DOHH2 (cell line): ENCODE data around the gene TMEM214.

Experiments used
- H3F3A ChIP-seq: fragments of 200-600 bp; sonication (generic), shearing (Covaris generic); 2 replicates; pipeline ENCODE4 v1.6.0; 2016; ENCODE audit warnings: antibody characterized with exemption, mild to moderate bottlenecking; ENCODE audit not compliant: control insufficient read depth, insufficient read depth
- H3K27ac ChIP-seq: fragments of 200-600 bp; sonication (generic); 2 replicates; pipeline ENCODE4 v1.5.1; 2014; ENCODE audit warnings: low read depth, mild to moderate bottlenecking, low read length, moderate library complexity
- H3K27me3 ChIP-seq: fragments of 200-600 bp; sonication (generic); 2 replicates; pipeline ENCODE4 v1.6.1; 2014; ENCODE audit warnings: mild to moderate bottlenecking, low read length, mixed read lengths; ENCODE audit not compliant: control insufficient read depth
- H3K36me3 ChIP-seq: fragments of 200-600 bp; sonication (generic); 2 replicates; pipeline ENCODE4 v1.6.1; 2014; ENCODE audit warnings: mild to moderate bottlenecking, low read length, moderate library complexity, mixed read lengths; ENCODE audit not compliant: control insufficient read depth
- H3K4me1 ChIP-seq: fragments of 200-600 bp; sonication (generic); 2 replicates; pipeline ENCODE4 v1.6.1; 2014; ENCODE audit warnings: mild to moderate bottlenecking, low read length, mixed read lengths; ENCODE audit not compliant: control insufficient read depth
- H3K4me2 ChIP-seq: fragments of 200-600 bp; sonication (generic); 2 replicates; pipeline ENCODE4 v1.6.0; 2014; ENCODE audit warnings: mild to moderate bottlenecking, low read length, moderate library complexity
- H3K4me3 ChIP-seq: fragments of 200-600 bp; sonication (generic); 2 replicates; pipeline ENCODE4 v1.5.1; 2014; ENCODE audit warnings: mild to moderate bottlenecking, low read length, mixed read lengths
- H3K79me2 ChIP-seq: fragments of 200-600 bp; sonication (generic); 2 replicates; pipeline ENCODE4 v1.6.1; 2014; ENCODE audit warnings: mild to moderate bottlenecking, low read length, mixed read lengths; ENCODE audit not compliant: control insufficient read depth
- H3K9me2 ChIP-seq: fragments of 200-600 bp; sonication (generic); replicated peaks from 2 replicates; pipeline ENCODE4 v1.6.1; 2014; ENCODE audit warnings: mild to moderate bottlenecking, low read length, mixed read lengths; ENCODE audit not compliant: control insufficient read depth
- H3K9me3 ChIP-seq: fragments of 200-600 bp; sonication (generic); 2 replicates; pipeline ENCODE4 v1.6.1; 2014; ENCODE audit warnings: antibody characterized with exemption, low read length, mixed read lengths; ENCODE audit not compliant: control insufficient read depth, insufficient read depth
- H4K20me1 ChIP-seq: fragments of 200-600 bp; sonication (generic); 2 replicates; pipeline ENCODE4 v1.6.0; 2014; ENCODE audit warnings: low read depth, mild to moderate bottlenecking, antibody characterized with exemption, low read length, moderate library complexity; ENCODE audit not compliant: control insufficient read depth, insufficient read depth
- EZH2phosphoT487 ChIP-seq: fragments of 200-600 bp; sonication (generic); IDR thresholded peaks from 2 replicates; pipeline ENCODE4 v1.6.1; 2017; ENCODE audit warnings: borderline replicate concordance, mild to moderate bottlenecking, antibody characterized with exemption, low read length, moderate library complexity, mixed read lengths
- TF ChIP-seq, protein P1 (sequence below): fragments of 200-600 bp; sonication (generic); IDR thresholded peaks from one replicate; pipeline ENCODE4 v1.5.1; 2014; ENCODE audit warnings: antibody characterized with exemption, mild to moderate bottlenecking, low read depth, low read length; ENCODE audit not compliant: poor library complexity, severe bottlenecking

Gene TMEM214

DNA sequence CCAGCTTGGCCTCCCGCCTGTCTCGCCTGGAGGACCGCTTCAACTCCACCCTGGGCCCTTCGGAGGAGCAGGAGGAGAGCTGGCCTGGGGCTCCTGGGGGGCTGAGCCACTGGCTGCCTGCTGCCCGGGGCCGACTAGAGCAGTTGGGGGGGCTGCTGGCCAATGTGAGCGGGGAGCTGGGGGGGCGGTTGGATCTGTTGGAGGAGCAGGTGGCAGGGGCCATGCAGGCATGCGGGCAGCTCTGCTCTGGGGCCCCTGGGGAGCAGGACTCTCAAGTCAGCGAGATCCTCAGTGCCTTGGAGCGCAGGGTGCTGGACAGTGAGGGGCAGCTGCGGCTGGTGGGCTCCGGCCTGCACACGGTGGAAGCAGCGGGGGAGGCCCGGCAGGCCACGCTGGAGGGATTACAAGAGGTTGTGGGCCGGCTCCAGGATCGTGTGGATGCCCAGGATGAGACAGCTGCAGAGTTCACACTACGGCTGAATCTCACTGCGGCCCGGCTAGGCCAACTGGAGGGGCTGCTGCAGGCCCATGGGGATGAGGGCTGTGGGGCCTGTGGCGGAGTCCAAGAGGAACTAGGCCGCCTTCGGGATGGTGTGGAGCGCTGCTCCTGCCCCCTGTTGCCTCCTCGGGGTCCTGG lies 50.1 kb downstream of the TMEM214 start:
- Histone ChIP-seq H3K79me2 (no peaks in the 10 kb centered on the region), H3K9me3 (no peaks in the 10 kb centered on the region), H3K27ac (no peak overlapping the region), H3K27me3 (no peaks in the 10 kb centered on the region), H4K20me1 (no peaks in the 10 kb centered on the region), H3K9me2 (no peaks in the 10 kb centered on the region), H3K4me1 (peaks cover 49% of the 10 kb centered on the region), H3F3A (no peaks in the 10 kb centered on the region; the same call in 1 of the 2 replicates), H3K4me3 (no peak overlapping the region), H3K4me2 (no peak overlapping the region), H3K36me3 (no peaks in the 10 kb centered on the region)
- TF ChIP-seq EZH2phosphoT487 = no peak
- TF ChIP-seq, protein P1, sequence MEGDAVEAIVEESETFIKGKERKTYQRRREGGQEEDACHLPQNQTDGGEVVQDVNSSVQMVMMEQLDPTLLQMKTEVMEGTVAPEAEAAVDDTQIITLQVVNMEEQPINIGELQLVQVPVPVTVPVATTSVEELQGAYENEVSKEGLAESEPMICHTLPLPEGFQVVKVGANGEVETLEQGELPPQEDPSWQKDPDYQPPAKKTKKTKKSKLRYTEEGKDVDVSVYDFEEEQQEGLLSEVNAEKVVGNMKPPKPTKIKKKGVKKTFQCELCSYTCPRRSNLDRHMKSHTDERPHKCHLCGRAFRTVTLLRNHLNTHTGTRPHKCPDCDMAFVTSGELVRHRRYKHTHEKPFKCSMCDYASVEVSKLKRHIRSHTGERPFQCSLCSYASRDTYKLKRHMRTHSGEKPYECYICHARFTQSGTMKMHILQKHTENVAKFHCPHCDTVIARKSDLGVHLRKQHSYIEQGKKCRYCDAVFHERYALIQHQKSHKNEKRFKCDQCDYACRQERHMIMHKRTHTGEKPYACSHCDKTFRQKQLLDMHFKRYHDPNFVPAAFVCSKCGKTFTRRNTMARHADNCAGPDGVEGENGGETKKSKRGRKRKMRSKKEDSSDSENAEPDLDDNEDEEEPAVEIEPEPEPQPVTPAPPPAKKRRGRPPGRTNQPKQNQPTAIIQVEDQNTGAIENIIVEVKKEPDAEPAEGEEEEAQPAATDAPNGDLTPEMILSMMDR = no peak

DNA sequence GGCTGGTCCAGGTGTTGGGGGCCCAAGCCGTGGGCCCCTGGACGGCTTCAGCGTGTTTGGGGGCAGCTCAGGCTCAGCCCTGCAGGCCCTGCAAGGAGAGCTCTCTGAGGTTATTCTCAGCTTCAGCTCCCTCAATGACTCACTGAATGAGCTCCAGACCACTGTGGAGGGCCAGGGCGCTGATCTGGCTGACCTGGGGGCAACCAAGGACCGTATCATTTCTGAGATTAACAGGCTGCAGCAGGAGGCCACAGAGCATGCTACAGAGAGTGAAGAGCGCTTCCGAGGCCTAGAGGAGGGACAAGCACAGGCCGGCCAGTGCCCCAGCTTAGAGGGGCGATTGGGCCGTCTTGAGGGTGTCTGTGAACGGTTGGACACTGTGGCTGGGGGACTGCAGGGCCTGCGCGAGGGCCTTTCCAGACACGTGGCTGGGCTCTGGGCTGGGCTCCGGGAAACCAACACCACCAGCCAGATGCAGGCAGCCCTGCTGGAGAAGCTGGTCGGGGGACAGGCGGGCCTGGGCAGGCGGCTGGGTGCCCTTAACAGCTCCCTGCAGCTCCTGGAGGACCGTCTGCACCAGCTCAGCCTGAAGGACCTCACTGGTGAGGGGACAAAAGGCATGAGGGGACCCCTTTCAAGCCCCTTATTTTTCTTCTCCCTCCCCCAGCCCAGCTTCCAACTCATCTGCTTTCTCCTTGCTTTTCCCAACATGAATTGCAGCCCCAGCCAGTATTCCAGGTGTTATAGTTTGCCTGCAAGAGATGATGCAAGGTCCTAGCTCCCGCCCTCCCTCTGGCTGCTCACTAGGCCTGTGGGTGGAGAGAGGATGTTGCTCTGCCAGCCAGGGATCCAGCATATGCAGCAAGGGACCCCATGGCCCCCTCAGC lies 50.9 kb downstream of the TMEM214 start:
- Histone ChIP-seq H3K9me3 (no peaks in the 10 kb centered on the region), H4K20me1 (no peaks in the 10 kb centered on the region), H3K27me3 (no peaks in the 10 kb centered on the region), H3K79me2 (no peaks in the 10 kb centered on the region), H3K27ac (no peak overlapping the region), H3K4me3 (no peak overlapping the region), H3K4me1 (peaks cover 42% of the 10 kb centered on the region), H3F3A (no peaks in the 10 kb centered on the region; the same call in 1 of the 2 replicates), H3K9me2 (no peaks in the 10 kb centered on the region), H3K4me2 (no peak overlapping the region), H3K36me3 (no peaks in the 10 kb centered on the region)
- no peak for TF ChIP-seq EZH2phosphoT487
- TF ChIP-seq, protein P1 = no peak

DNA sequence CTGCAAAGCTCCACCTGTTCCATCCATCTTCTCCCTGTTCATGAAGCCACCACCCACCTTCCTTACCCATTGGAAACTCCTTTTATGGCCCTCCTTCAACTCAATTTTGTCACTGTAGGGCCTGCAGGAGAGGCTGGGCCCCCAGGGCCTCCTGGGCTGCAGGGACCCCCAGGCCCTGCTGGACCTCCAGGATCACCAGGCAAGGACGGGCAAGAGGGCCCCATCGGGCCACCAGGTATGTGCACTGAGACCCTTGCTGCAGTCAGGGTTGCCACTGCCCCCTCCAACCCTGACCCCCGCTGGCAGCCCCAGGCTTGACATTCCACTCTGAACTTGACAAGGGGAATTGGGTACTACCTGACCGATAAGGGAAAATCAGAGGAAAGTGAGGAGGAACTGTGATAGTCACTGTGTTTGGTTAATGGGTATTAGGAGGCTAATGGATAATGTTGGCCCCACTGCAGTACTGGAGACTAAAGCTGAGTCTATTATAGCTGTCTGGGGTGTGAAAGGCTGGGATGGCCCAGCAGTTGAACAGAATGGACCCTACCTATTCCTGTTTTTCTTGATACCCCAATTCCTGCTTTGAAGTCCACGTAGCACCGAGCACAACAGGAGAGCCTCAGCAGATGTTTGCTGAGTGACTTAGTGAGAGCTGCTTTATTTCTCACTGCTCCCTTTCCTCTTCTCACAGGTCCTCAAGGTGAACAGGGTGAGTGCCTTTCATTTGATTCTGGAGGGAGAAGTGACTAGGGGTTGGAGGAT lies 51.7 kb downstream of the TMEM214 start:
- no peaks in the 10 kb centered on the region for H3K9me2 ChIP-seq
- no peak overlapping the region for H3K4me2 ChIP-seq
- no peak overlapping the region for H3K4me3 ChIP-seq
- H3K36me3 ChIP-seq = no peaks in the 10 kb centered on the region
- H3K79me2 ChIP-seq = no peaks in the 10 kb centered on the region
- no peaks in the 10 kb centered on the region; the same call in 1 of the 2 replicates for H3F3A ChIP-seq
- H4K20me1 ChIP-seq = no peaks in the 10 kb centered on the region
- no peaks in the 10 kb centered on the region for H3K9me3 ChIP-seq
- no peak for TF ChIP-seq EZH2phosphoT487
- TF ChIP-seq, protein P1 = no peak
- no peaks in the 10 kb centered on the region for H3K27me3 ChIP-seq
- peaks cover 42% of the 10 kb centered on the region for H3K4me1 ChIP-seq
- H3K27ac ChIP-seq = no peak overlapping the region
